Measurements from ENCODE around the gene ZNF862. TPM values are rescaled to one million over a fixed set of nuclear protein-coding genes. Genes with fewer than 3 reads are reported as not detected.

The ZNF862 gene
- polyA plus RNA-seq, 3 donors = 1.3 to 18.4 (median 2.7) TPM

DNA sequence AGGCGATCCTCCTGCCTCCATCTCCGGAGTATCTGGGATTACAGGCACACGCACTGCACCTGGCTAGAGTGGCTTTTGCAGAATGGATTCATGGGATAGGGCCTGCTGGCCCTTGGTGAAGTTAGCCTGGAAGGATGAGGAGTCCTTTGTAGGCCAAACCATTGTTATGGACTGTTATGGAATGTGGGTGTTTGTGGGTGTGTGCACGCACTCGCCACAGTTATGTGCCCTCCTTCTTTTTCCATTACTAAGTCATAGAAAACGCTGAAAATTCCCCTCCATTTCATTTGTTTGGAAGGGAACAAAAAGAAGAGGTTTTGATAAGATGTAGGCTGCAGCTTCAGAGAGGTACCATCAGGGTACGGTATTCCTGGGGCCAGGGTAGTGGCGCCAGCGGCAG lies 15.0 kb downstream of the ZNF862 start:
- Histone ChIP-seq H3K9ac (ENCODE audit: insufficient read depth, low read length, poor library complexity, severe bottlenecking) (no peak overlapping the region), H3K9me3 (replicated peaks in 1 of 2; ENCODE audit: control insufficient read depth in 1 of 2, insufficient read depth in 1 of 2, low read length in 2 of 2) (no peaks in the 10 kb centered on the region), H4K20me1 (ENCODE audit: insufficient read depth, low read length) (no peaks in the 10 kb centered on the region), H3K27me3 (ENCODE audit: control insufficient read depth in 2 of 2, insufficient read depth in 2 of 2, low read length in 2 of 2) (no peaks in the 10 kb centered on the region), H3K79me2 (ENCODE audit: insufficient read depth, low read length) (no peaks in the 10 kb centered on the region), H3K4me1 (ENCODE audit: control insufficient read depth in 1 of 2, insufficient read depth in 2 of 2, low read length in 2 of 2) (no peaks in the 10 kb centered on the region), H2AFZ (ENCODE audit: insufficient read depth, low read depth, low read length, poor library complexity, severe bottlenecking) (no peak overlapping the region), H3K27ac (ENCODE audit: low read depth in 1 of 2, low read length in 2 of 2) (no peak overlapping the region), H3K4me3 (replicated peaks in 1 of 3; ENCODE audit: low read depth in 2 of 3, low read length in 3 of 3) (no peak overlapping the region), H3K36me3 (replicated peaks in 1 of 2; ENCODE audit: control insufficient read depth in 1 of 2, insufficient read depth in 2 of 2, low read length in 2 of 2) (peaks cover 7 to 25% of the 10 kb centered on the region in 2 donors), H3K4me2 (replicated peaks; ENCODE audit: extremely low read depth, low read length, poor library complexity, severe bottlenecking) (no peak overlapping the region)
- H3K9me3 Mint-ChIP-seq = peaks cover 0 to 1% (median 0%) of the 10 kb centered on the region in 7 donors
- peaks cover 0 to 5% (median 2%) of the 10 kb centered on the region in 3 donors for H3K27me3 Mint-ChIP-seq (ENCODE audit: low read depth in 3 of 3)
- 100% methylated on average over 6 of the region's 9 CpGs for WGBS (ENCODE audit: insufficient coverage)
- intact Hi-C loops (cut with micrococcal nuclease) = no loop called here
- TF ChIP-seq, protein P1, sequence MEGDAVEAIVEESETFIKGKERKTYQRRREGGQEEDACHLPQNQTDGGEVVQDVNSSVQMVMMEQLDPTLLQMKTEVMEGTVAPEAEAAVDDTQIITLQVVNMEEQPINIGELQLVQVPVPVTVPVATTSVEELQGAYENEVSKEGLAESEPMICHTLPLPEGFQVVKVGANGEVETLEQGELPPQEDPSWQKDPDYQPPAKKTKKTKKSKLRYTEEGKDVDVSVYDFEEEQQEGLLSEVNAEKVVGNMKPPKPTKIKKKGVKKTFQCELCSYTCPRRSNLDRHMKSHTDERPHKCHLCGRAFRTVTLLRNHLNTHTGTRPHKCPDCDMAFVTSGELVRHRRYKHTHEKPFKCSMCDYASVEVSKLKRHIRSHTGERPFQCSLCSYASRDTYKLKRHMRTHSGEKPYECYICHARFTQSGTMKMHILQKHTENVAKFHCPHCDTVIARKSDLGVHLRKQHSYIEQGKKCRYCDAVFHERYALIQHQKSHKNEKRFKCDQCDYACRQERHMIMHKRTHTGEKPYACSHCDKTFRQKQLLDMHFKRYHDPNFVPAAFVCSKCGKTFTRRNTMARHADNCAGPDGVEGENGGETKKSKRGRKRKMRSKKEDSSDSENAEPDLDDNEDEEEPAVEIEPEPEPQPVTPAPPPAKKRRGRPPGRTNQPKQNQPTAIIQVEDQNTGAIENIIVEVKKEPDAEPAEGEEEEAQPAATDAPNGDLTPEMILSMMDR (IDR thresholded peaks at IDR 0.05) = no peak
- H3K4me3 Mint-ChIP-seq = no peak overlapping the region
- no peaks in the 10 kb centered on the region for H3K4me1 Mint-ChIP-seq
- DNase-seq = no peak
- H3K36me3 Mint-ChIP-seq = peaks cover 17 to 24% of the 10 kb centered on the region in 2 donors
- H3K27ac Mint-ChIP-seq = no peak overlapping the region

- Histone ChIP-seq H3K4me2 (replicated peaks; ENCODE audit: extremely low read depth, low read length, poor library complexity, severe bottlenecking) (no peak overlapping the region), H3K27me3 (ENCODE audit: control insufficient read depth in 2 of 2, insufficient read depth in 2 of 2, low read length in 2 of 2) (no peaks in the 10 kb centered on the region), H2AFZ (ENCODE audit: insufficient read depth, low read depth, low read length, poor library complexity, severe bottlenecking) (no peak overlapping the region), H3K36me3 (replicated peaks in 1 of 2; ENCODE audit: control insufficient read depth in 1 of 2, insufficient read depth in 2 of 2, low read length in 2 of 2) (peaks cover 9 to 20% of the 10 kb centered on the region in 2 donors), H3K4me1 (ENCODE audit: control insufficient read depth in 1 of 2, insufficient read depth in 2 of 2, low read length in 2 of 2) (no peaks in the 10 kb centered on the region), H3K9ac (ENCODE audit: insufficient read depth, low read length, poor library complexity, severe bottlenecking) (no peak overlapping the region), H3K27ac (ENCODE audit: low read depth in 1 of 2, low read length in 2 of 2) (no peak overlapping the region), H3K9me3 (replicated peaks in 1 of 2; ENCODE audit: control insufficient read depth in 1 of 2, insufficient read depth in 1 of 2, low read length in 2 of 2) (no peaks in the 10 kb centered on the region), H3K79me2 (ENCODE audit: insufficient read depth, low read length) (no peaks in the 10 kb centered on the region), H4K20me1 (ENCODE audit: insufficient read depth, low read length) (no peaks in the 10 kb centered on the region), H3K4me3 (replicated peaks in 1 of 3; ENCODE audit: low read depth in 2 of 3, low read length in 3 of 3) (no peak overlapping the region)
- TF ChIP-seq, protein P1 (IDR thresholded peaks at IDR 0.05) = no peak
- Mint-ChIP-seq H3K36me3 (peaks cover 16 to 21% of the 10 kb centered on the region in 2 donors), H3K4me1 (no peaks in the 10 kb centered on the region), H3K4me3 (no peak overlapping the region), H3K27me3 (ENCODE audit: low read depth in 3 of 3) (peaks cover 0 to 5% (median 2%) of the 10 kb centered on the region in 3 donors), H3K9me3 (peaks cover 0 to 1% (median 0%) of the 10 kb centered on the region in 7 donors), H3K27ac (no peak overlapping the region)
- intact Hi-C loops (cut with micrococcal nuclease) = no loop called here
- 70% methylated on average over 7 of the region's 13 CpGs for WGBS (ENCODE audit: insufficient coverage)
- DNase-seq = no peak
These were observed 16.6 kb downstream of the ZNF862 start for GRCh38 chr7:149854611-149855360.

Data from CD14-positive monocyte (primary cell).